GM12864 (cell line): ENCODE results near the gene ADAT1.

Source experiments
- DNase-seq: peaks from one replicate; pipeline ENCODE4 v3.0.0-alpha.2; 2011; ENCODE audit warnings: low read depth
- H3K4me3 ChIP-seq: 2 replicates; pipeline ENCODE4 v1.5.1; 2011; ENCODE audit warnings: mild to moderate bottlenecking, low read depth, low read length, control low read depth
- CTCF ChIP-seq: IDR thresholded peaks from 2 replicates; pipeline ENCODE4 v1.5.1; 2011; ENCODE audit warnings: low read depth, mild to moderate bottlenecking, moderate library complexity, low read length, control low read depth, inconsistent platforms; ENCODE audit errors: missing control alignments

ADAT1 gene

GRCh38 chr16:75632857-75633256, 9.8 kb upstream of the ADAT1 start:
- no peak for TF ChIP-seq CTCF
- DNase-seq = no peak
- no peak overlapping the region for H3K4me3 ChIP-seq

GRCh38 chr16:75630052-75630451, 7.0 kb upstream of the ADAT1 start:
- no peak for DNase-seq
- H3K4me3 ChIP-seq = no peak overlapping the region
- no peak for TF ChIP-seq CTCF

GRCh38 chr16:75629132-75629531, 6.1 kb upstream of the ADAT1 start:
- TF ChIP-seq CTCF = no peak
- no peak overlapping the region for H3K4me3 ChIP-seq
- no peak for DNase-seq

- H3K4me3 ChIP-seq = no peak overlapping the region
- TF ChIP-seq CTCF = no peak
- no peak for DNase-seq
Observed at GRCh38 chr16:75628351-75628750, 5.3 kb upstream of the ADAT1 start.

- no peak overlapping the region for H3K4me3 ChIP-seq
- TF ChIP-seq CTCF = no peak
- no peak for DNase-seq
Observed at GRCh38 chr16:75627851-75628250, 4.8 kb upstream of the ADAT1 start.

- no peak for DNase-seq
- no peak for TF ChIP-seq CTCF
- no peak overlapping the region for H3K4me3 ChIP-seq
Observed at GRCh38 chr16:75626806-75627205, 3.7 kb upstream of the ADAT1 start.

GRCh38 chr16:75624921-75625334, 1.8 kb upstream of the ADAT1 start:
- TF ChIP-seq CTCF = no peak
- no peak overlapping the region for H3K4me3 ChIP-seq
- no peak for DNase-seq
